Measurements from ENCODE around the gene TOM1.
A peak's percentile ranks its signal among the peaks of the same experiment; 100 is the strongest.

Gene TOM1

GRCh38 chr22:35307892-35308291, 8.2 kb downstream of the TOM1 start:
- DNase-seq: no peak

DNA sequence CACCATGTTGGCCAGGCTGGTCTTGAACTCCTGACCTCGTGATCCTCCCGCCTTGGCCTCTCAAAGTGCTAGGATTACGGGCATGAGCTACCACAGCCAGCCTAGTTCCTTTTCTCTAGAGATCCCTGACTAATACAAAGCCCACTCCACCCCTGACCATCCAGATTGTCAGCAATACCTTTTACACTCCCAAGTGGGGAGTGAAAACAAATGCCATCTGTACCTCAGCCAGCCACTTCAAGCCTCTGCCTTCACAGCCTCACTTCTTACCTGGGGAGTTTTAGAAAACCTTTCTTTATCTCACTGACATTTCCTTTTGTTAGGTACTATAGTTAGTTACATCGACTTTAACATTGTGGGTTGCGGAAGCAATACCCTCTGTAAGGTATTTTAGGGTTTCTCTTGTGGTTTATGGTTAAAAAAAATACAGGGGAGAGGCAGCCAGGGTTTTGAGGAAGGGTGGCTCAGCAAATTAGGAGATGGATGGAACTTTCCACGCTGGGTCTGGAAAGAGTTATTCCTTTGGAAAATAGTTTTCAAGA, 8.9 kb downstream of the TOM1 start:
- no peak for DNase-seq

DNA sequence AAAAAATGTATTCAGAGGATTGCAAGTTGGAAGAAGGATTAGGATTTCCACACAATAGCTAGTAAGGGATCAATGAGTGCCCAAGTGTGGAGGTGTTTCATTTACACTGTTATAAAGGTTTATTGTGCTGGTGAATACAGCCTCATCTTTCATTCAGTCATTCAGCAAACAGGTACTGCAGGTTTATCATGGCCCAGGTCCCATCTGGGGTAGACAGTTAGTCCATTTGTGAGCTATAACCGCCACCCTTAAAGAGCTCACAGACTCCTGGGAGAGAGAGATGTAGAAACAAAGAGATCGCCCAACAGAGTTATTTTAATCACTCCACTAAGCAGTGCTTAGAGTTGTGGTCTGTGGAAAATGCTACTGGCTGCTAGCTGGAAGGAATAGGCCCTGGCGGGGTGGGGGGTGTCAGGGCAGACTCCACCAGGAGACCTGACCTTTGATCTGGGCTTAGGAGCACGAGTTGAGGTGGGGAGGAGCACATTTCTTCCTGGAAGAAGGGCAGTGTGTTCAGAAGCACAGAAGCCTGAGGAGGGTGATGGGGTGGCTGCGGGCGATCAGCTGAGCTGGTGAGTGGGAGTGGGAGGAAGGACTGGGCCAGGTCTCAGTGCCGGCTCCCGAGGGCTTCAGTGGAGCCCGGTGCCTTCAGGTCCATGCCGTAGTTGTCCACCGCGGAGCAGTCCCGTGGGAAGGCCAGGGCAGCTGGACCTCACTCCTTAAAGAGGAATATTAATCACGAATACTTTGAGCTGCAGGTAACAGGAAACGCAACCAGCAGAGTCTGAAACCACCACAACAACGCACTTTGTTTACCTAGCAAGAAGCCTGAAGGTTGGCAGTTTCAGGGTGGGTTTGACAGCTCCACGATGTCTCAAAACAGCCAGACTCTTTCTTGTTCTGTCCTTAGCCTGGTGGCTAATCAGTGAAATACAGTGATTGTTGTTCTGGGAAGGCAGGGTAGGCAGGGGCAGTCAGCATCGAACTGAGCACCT, 11.2 kb downstream of the TOM1 start:
- DNase-seq: no peak

DNA sequence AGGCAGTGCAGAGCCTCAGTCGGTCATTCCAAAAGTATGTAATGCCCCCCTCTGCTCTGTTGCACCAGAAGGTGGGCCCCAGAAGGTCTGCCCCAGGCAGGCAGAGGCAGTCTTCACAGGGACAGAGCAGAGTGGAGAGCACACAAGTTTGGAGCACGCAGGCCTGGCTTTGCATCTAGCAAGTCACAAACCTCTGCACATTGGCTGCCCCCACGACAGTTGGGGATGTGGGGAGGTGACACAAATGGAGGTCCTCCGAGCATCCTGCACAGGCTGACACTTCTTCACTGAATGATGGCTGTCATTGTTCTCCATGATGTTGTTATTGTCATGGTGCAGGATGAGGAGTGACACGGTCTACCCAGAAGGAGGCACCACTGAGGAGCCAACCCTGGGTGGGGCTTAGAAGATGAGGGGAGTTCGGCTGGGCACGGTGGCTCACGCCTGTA, 11.9 kb downstream of the TOM1 start:
- DNase-seq: no peak

DNA sequence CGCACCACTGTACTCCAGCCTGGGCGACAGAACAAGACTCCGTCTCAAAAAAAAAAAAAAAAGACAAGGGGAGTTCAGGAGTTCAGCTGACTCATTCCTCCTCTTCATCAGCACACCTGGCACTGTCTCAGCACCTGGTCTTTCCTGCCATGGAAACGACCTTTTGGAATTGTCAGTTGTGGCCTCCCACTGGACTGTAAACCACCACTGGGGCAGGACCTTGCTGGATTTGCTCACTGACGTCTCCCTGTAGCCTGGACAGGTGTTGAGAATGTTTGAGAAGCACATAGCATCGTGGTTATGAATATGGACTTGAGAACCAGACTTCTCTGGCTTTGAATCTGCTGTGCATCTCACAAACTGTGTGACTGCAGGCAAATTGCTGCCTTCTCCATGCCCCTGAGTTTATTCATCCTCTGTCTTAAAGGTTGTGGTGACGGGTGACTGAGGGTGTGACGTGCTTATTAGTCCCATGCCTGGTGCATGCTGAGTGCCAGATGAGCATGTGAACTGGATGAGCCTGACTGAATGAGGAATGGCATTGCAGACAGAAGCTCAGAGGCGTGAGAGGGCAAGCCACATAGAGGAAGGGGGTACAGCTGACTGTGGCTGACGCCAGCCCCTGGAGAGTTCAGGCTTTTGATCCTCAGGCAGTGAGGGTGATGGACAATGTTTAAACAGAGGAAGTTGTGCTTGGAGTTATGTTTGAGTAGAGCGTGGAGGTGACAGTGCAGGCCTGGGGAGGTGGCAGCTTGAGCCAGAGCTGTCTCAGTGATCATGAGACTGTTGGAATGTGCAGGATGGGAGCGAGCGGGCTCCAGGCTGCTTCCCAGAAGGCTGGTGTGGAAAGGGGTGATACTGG, 12.7 kb downstream of the TOM1 start:
- DNase-seq: peak; percentile 52

GRCh38 chr22:35313311-35314121, 13.8 kb downstream of the TOM1 start:
- peak; percentile 63 for DNase-seq

DNA sequence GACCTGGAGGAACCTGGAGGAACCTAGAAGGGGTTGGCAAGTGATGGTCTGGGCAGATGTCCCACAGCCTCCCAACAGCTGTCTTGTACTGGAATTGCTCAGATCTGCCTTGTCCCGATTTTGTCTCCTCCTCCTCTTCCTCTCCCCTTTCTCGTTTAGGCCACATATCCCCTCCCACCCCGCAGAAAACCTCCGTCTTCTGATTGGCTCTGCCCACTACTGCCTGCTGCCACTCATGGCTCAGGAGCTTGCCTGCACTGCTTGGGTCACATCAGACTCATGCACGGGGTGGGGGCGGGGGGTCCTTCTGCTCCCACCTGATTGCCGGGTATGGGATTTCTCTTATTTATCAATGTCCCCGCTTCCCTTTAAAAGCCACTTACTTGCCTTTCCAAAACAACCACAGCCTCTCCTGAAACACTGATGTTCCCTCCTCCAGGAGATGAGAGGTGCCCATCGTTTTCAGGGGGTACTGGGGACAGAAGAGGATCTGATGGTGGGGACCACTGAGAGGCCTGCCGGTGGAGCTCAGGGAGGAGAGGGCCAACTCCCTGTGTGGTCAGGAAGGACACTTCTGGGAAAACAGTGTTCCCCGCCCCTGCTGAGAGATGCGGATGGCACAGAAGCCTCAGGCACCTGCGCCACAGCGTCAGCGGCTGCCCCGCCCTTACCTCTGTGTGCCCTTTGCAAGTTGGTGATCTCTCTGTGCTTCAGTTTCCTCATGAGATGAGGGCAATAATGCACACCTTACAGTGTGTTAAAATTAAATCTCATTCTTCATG, 14.7 kb downstream of the TOM1 start:
- DNase-seq: no peak

- no peak for DNase-seq
These were observed 15.6 kb downstream of the TOM1 start for GRCh38 chr22:35315141-35315854.

DNA sequence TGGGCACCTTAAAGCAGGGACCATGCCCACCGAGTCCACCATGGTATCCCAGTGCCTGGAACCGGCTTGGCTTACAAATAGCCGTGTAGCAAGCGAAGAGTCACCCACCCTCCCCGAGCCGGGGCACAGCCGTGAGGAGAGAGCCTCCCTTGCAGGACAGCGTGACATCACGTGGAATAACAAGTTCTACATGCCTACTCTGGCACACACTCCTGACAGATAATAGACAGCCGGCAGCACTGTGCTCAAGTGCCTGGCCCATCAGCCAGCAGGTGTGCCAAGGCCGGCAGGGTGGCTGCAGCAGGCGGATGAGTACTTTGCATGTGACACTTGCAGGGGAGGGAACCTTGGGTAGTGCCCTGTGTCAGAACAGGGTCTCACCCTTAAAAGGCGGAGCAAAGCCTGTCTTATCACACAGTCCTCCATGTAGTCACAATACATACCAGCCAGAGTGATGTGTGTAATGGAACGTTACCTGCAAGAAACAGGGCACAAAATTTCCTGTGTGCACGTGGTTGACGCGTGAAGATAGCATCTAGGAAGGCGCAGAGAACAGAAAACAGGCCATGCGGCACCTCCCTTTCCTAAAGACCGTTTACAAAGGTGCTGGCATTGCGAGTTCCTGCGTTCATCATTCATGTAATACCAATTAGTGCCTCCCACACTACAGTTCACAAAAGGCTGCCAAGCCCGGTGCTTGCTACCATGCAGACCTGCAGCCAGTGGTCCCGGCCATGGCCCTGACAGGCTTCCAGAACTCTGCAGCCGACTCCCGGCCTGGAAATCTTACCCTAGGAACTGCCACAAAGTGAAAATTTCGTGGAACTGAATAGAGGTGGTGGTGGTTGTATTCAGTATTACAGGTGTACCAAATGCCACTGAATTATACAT, 16.4 kb downstream of the TOM1 start:
- DNase-seq: no peak

DNA sequence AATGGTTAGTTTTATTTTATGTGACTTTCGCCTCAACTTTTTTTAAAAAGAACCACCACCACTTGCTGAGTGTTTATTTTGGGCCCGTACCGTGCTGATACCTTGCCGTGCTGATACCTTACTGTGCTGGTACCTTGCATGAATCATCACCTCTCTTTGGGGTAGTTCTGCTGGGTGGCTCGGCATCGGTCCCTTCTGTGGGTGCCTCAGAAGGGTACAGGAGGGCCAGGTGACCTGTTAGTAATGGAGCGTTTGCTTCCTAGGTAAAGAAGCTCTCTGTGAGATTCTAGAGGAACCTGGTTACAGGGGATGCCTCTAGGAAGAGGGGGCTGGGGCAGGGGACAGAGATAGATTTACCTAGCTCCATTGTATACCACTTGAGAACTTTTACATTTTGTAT, 17.1 kb downstream of the TOM1 start:
- no peak for DNase-seq

GRCh38 chr22:35317680-35318290, 18.1 kb downstream of the TOM1 start:
- no peak for DNase-seq

- DNase-seq: no peak
These were observed 18.9 kb downstream of the TOM1 start for GRCh38 chr22:35318346-35319215.

- DNase-seq: no peak
These were observed 19.7 kb downstream of the TOM1 start for GRCh38 chr22:35319244-35319985.

GRCh38 chr22:35322126-35322525, 22.4 kb downstream of the TOM1 start:
- DNase-seq: no peak

DNA sequence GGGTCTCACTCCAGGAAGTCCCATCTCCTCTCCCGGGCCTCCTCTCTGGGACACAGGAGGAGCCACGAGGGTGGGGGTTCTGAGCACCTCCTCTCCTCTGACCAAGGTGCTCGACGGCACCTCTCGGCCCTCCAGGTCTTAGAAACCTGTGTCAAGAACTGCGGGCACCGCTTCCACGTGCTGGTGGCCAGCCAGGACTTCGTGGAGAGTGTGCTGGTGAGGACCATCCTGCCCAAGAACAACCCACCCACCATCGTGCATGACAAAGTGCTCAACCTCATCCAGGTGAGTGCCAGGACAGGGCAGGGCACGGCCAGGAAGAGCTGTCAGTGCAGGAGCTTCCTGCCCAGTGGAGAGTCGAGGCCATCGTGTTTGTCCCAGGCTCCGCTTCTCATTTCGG, 23.2 kb downstream of the TOM1 start:
- DNase-seq: no peak

DNA sequence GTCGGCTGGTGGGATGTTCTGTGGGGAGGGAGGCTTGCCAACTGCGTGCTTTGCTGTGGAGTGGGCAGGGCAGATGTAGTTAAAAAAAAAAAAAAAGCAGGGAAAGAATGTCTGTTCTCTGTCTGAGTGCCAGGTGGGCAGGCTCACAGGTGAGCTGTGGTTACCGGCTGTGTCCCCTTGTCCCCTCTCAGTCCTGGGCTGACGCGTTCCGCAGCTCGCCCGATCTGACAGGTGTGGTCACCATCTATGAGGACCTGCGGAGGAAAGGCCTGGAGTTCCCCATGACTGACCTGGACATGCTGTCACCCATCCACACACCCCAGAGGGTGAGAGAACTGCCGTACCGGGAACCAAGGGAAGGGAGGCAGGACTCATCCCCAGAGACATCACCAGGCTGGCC, 23.6 kb downstream of the TOM1 start:
- DNase-seq: no peak

DNA sequence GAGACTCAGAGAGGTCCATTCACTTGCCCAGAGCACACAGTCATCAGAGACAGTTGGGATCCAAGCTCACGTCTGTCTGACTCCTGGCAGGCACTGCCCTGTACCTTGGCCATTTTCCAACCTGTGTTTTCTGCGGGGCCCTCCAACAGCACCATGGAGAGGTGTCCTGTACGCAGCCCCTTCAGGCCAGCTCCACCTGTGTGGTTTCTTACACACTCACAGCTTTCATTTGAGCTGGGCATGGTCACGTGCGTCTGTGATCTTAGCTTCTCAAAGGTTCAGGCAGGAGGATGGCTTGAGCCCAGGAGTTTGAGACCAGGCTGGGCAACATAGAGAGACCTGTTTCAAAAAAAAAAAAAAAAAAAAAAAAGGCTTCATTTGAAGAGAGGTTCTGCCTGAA, 24.4 kb downstream of the TOM1 start:
- no peak for DNase-seq

DNA sequence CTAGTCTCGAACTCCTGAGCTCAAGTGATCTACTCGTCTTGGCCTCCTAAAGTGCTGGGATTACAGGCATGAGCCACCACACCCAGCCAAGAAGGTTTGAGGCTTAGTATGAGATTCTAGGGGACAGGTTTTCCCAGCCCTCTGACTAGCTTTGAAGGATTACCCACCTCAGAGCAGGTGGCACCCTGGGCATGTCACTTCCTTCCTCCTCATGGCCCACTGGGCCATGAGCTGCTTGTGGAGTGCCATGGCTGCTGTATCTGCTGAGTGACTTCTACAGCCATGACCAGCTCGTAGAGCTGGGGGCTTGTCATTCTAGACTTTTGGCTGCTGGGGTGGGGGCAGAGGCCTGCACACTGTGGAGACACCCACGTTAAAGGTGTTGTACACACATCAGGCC, 25.1 kb downstream of the TOM1 start:
- no peak for DNase-seq

Data from stimulated activated CD4-positive, alpha-beta T cell treated with anti-CD3 and anti-CD28 coated beads, Interleukin-1b, Interleukin-23, amount 100 ng/mL, for 48 hours (primary cell).